Measurements from ENCODE around the gene PARD3.
"Not testable (repeated sequence)": the region's sequence is repeated elsewhere in the genome, so short reads cannot be mapped to it uniquely, and the experiment has no call there.

PARD3 gene

GRCh38 chr10:34815185-34816084, at the start of gene PARD3:
TSS of gene PARD3 (minus strand) at chr10:34815296. CDS start at chr10:34814995, 301 bp downstream.
- peak; percentile 93 for DNase-seq (ENCODE audit: low spot score)

DNA sequence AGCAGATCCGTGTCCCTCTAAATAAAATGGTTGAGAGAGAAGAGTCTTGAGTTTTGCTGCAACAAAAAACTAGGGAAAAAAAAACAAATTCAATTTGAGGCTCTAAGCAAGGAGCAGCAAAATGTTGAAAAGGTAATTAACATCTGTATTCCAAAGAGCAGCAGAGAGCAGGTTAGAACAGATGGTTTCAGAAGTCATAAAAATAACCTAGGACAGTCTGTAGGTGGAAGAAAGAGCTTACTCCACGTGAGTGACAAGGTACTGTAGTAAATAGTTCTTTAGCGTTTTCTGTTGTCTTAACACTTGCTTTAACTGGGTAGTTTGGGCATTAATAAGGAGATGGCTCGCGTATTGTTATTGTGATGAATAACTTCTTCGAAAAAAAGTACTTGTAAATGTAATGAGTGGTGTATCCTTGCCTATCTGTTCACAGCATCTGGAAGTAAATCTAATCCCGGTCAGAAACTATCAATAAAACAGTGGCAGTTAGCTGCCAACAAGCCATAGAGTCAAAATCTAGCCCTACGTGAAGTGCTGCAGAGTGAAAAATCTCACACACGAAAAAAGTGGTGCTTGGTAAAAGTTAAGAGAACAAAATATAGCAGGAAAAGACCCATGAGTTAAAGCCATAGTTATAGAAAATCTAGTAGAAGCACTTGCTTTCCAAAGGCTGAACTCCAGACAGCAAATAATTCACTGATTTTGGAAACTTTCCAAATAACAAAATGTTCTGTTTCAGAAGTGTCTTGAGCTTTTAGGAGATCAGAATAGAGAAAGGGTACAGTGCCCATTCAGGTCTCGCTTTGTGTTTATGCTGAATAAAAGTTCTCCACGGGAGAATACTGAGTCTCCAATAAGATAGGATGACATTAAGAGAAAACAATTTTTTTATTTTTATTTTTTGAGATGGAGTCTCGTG, 49.3 kb upstream of the PARD3 start:
- no peak for DNase-seq (ENCODE audit: low spot score)

DNA sequence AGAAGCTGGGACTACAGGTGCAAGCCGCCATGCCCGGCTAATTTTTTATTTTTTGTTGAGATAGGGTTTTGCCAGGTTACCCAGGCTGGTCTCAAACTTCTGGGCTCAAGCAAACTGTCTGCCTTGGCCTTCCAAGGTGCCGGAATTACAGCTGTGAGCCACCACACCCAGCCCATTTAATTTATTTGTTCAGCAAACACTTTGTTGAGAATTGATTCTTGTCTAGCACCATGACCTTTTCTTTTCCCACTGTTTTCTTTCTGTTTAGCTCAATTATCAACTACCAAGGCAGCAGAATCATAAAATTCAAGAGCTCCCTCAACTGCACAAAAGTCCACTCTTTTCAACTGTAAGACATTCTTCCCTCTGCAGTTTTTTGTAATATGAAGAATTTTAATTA, 47.8 kb upstream of the PARD3 start:
- DNase-seq (ENCODE audit: low spot score): no peak

GRCh38 chr10:34861293-34862021, 46.4 kb upstream of the PARD3 start:
- peak; percentile 18 for DNase-seq (ENCODE audit: low spot score)

- DNase-seq (ENCODE audit: low spot score): no peak
Observed at GRCh38 chr10:34859170-34859569, 44.1 kb upstream of the PARD3 start.

DNA sequence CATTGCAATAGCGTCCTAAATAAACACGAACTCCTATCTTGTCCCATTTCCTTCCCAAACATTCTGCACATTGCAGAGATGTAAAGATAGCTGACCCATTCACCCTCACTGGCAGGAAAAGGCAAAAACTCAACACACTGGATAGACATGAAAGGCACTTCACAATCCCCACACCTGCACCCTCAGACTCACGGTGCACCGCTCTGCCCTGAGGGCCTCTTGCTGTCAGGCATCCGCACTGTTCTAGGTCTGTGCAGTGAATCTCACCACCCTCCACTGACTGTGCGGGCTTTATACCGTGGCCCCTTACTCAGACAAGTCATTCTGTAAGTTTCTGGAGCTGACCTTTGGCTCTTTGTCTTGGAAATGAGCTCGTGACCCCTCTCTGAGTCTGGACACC, 42.9 kb upstream of the PARD3 start:
- no peak for DNase-seq (ENCODE audit: low spot score)

- peak; percentile 38 for DNase-seq (ENCODE audit: low spot score)
Observed at GRCh38 chr10:34854147-34854601, 39.1 kb upstream of the PARD3 start.

DNA sequence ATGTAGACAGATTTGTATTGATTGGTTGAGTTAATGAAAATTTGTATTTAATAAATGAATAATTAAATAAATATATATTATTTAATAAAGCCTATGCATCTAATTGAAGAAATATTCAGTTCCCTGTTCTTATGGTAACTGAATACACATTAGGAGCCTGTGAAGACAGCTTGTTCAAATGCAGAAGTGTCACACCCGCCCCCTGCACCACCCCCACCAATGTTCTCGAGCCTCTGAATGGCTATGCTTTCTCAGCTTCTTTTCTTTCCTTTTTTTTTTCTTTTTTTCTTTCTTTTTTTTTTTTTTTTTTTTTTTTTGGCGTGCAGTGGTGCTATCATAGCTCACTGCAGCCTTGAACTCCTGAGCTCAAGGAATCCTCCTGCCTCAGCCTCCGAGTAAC, 38.3 kb upstream of the PARD3 start:
- no peak for DNase-seq (ENCODE audit: low spot score)

GRCh38 chr10:34850558-34850957, 35.5 kb upstream of the PARD3 start:
- no peak for DNase-seq (ENCODE audit: low spot score)

GRCh38 chr10:34850036-34850435, 34.9 kb upstream of the PARD3 start:
- no peak for DNase-seq (ENCODE audit: low spot score)

- DNase-seq (ENCODE audit: low spot score): no peak
Observed at GRCh38 chr10:34845070-34845469, 30.0 kb upstream of the PARD3 start.

DNA sequence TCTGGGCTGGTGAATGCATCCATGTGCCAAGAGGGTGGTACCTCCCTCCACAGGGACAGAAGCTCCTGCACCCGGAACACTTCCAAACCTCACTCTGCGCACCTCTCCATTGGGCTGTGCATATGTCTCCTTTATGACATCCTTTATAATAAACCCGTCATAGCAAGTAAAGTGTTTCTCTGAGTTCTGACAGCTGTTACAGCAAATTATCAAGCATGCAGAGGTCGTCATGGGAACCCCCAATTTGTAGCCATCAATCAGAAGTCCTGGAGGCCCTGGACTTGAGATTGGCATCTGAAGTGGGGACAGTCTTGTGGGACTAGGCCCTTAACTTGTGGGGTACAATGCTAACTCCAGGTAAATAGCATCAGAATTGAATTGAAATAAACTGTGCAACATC, 29.4 kb upstream of the PARD3 start:
- no peak for DNase-seq (ENCODE audit: low spot score)

DNA sequence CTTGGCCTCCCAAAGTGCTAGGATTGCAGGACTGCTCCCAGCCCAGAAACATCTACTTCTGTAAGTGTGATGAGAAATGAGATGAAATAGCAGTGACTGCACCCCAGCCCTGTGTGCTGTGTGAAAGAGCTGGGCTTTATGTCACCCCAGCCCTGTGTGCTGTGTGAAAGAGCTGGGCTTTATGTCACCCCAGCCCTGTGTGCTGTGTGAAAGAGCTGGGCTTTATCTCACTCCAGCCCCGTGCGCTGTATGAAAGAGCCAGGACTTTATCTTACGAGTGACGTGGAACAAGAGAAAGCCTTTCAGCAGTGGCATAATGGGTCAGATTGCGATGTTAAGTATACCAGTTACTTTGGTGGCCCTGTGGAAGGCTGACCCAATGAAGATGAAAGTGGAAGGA, 28.4 kb upstream of the PARD3 start:
- not testable (repeated sequence) for DNase-seq (ENCODE audit: low spot score)

- no peak for DNase-seq (ENCODE audit: low spot score)
Observed at GRCh38 chr10:34838366-34838900, 23.3 kb upstream of the PARD3 start.

DNA sequence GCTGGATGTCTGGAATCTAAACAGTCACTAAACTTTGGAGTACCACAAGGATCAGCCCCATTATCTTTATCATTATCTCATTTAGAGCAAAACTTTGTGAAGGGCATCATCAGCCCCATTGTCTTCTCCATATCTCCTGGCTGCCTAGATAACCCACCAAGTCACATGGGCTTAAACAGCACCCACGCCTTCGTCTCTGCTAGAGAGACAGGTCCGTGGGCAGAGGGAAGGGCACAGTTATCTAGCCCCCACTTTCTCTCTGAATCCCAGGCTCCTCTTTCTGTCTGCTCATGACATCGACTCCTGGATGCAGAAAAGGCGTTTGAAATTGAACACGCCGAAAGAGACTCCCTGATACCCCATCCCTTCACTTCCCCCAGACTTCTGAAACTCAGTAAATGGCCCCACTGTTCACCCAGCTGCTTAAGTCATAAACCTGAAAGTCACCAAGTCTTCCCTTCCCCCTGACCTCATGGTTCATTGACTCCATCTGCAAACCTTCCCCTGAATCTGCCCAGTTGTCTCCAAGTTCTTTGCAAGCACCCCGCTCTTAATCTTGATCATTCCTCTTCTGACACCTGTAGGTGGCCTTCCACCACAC, 20.9 kb upstream of the PARD3 start:
- DNase-seq (ENCODE audit: low spot score): no peak

- DNase-seq (ENCODE audit: low spot score): no peak
Observed at GRCh38 chr10:34834274-34834673, 19.2 kb upstream of the PARD3 start.

DNA sequence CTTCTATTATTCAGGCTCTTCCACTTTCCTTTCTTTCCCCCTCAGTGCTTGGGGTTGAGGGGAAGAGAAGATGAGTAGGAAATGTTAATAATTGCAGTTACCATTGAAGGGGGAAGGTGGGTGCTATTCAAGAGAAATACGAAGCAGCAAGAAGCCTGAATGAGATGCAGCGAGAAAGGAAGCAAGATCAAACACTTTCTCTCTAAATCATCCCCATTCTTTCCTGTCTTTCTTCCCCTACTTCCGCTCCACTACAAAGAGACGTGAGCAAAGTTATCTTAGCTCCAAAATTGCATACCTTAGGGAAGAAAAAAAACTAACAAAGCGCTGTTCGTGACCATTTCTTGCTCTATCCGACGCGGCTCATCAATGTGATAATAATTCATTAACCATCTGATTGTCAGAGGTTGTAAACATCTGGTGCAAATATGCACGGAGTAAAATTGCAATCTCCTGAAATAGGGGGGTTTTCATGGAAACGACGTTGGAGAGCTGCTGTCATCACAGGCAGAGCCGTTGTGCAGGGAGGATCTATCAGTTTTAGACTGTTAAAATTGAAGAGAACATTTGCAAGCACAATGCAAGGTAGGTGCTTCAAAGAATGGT, 15.2 kb upstream of the PARD3 start:
- no peak for DNase-seq (ENCODE audit: low spot score)

GRCh38 chr10:34826857-34827766, 12.0 kb upstream of the PARD3 start:
- peak; percentile 22 for DNase-seq (ENCODE audit: low spot score)

DNA sequence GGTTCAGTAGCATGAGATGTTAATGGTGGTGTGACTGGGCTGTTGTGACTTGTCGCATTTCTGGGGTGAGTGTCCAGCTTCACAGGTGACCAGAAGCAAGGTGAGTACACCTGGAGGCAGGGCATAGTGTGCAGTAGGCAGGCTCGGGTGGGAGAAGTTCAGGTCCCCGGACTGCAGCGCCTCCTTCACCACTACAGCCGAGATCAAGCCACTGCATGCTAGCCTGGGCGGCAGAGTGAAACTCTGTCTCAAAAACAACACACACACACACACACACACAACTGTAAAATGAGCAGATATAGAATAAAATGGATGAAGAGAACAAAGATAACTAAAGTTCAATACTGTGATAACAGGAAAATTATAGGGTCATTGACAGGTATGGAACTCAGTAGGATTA, 11.1 kb upstream of the PARD3 start:
- DNase-seq (ENCODE audit: low spot score): no peak

DNA sequence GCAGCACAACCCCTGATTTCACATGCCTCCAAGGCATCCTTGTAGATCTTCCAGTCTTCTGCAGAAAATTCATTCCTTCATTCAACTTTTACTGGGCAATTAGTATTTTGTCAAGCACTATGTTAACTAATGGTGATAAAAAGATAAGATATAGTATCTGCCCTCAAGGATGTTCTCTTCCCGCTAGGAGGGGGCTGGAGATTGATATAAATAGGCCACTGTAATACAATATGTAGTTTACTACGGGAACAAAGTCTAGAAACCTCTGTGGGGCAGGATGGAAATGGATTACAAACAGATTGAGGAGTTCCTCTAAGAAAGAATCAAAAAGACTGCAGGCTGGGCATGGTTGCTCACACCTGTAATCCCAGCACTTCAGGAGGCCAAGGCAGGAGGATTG, 10.3 kb upstream of the PARD3 start:
- no peak for DNase-seq (ENCODE audit: low spot score)

Data from GM03348 (cell line).